Ovary (tissue), 3 donors: ENCODE data around the gene OSGEP.

Experiments
- CTCF ChIP-seq, 3 donors: fragments of 450-650 bp in 2 of 3; fragments of 200-600 bp in 1 of 3; IDR thresholded peaks; one replicate each; pipeline versions ENCODE4 v1.5.1 to v1.8.0; 2016 to 2022; ENCODE audit warnings: antibody characterized with exemption in 3 of 3, mild to moderate bottlenecking in 1 of 3
- POLR2A ChIP-seq: fragments of 450-650 bp; IDR thresholded peaks from one replicate; pipeline ENCODE4 v1.6.1; 2017; ENCODE audit warnings: antibody characterized with exemption, mild to moderate bottlenecking, moderate library complexity
- donor health status: DM: no; HTN: no; CAD: no.

DNA sequence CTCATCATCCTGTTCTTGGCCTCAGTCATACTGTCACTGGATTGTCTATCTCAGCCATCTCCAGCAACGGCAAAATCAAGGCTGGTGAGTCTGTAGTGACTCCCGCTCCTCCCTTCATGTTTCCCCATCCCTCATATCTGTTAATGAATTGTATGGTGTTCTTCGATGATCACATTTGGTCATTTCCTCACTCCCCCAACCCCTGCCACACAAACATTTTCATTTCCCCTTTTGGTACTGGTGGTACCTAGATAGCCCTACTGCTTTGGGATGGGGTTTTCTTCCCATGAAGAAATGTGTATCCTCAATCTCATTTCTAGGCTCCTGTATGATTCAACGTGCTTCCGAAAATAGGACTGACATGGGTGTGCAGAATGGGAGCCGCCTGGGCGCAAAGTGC, 15.9 kb downstream of the OSGEP start:
- TF ChIP-seq CTCF (IDR thresholded peaks at IDR 0.05) (no peak), POLR2A (no peak)
